HAP-1 (cell line): ENCODE data around the gene RASGRF1.
A peak's percentile ranks its signal among the peaks of the same experiment; 100 is the strongest.

Experiments
- DNase-seq, 2 experiments: peaks; one replicate each; pipeline ENCODE4 v3.0.0-alpha.2; 2016 to 2020; ENCODE audit warnings: low spot score in 2 of 2
- H3K27me3 ChIP-seq: fragments of 250-450 bp; sonication (Bioruptor Pico); 2 replicates; pipeline ENCODE4 v1.5.1; 2020; ENCODE audit warnings: low read depth, mild to moderate bottlenecking, moderate library complexity
- H3K36me3 ChIP-seq: fragments of 250-450 bp; sonication (Bioruptor Pico); replicated peaks from 2 replicates; pipeline ENCODE4 v1.5.1; 2020; ENCODE audit warnings: mild to moderate bottlenecking
- H3K4me1 ChIP-seq: fragments of 250-450 bp; sonication (Bioruptor Pico); 2 replicates; pipeline ENCODE4 v1.5.1; 2020; ENCODE audit warnings: mild to moderate bottlenecking
- H3K4me3 ChIP-seq: fragments of 250-450 bp; sonication (Bioruptor Pico); 2 replicates; pipeline ENCODE4 v1.5.1; 2020; ENCODE audit warnings: mild to moderate bottlenecking, moderate library complexity
- H3K9me3 ChIP-seq: fragments of 250-450 bp; sonication (Bioruptor Pico); 2 replicates; pipeline ENCODE4 v1.5.1; 2020; ENCODE audit warnings: mild to moderate bottlenecking, moderate library complexity
- in situ Hi-C: fragments of 300-500 bp; cut with MboI; formaldehyde crosslinking; loops from 3 replicates; pipeline ENCODE4 v1.14.3; 2020; ENCODE audit warnings: low sequenced_read_pairs, inconsistent platforms, mixed read lengths

RASGRF1 gene

GRCh38 chr15:79051941-79052731 is 38.4 kb downstream of the RASGRF1 start:
- no peaks in the 10 kb centered on the region; the same call in 1 of the 2 replicates for H3K9me3 ChIP-seq
- H3K4me3 ChIP-seq = no peak overlapping the region
- no peaks in the 10 kb centered on the region for H3K4me1 ChIP-seq
- in situ Hi-C loops = no loop called here
- DNase-seq = no peak
- H3K36me3 ChIP-seq = no peaks in the 10 kb centered on the region
- H3K27me3 ChIP-seq = peaks cover 4% of the 10 kb centered on the region; the same call in 1 of the 2 replicates

- H3K27me3 ChIP-seq = peaks cover 4% of the 10 kb centered on the region; the same call in 1 of the 2 replicates
- no peak overlapping the region for H3K4me3 ChIP-seq
- no peaks in the 10 kb centered on the region for H3K4me1 ChIP-seq
- in situ Hi-C loops = no loop called here
- H3K36me3 ChIP-seq = no peaks in the 10 kb centered on the region
- no peaks in the 10 kb centered on the region; the same call in 1 of the 2 replicates for H3K9me3 ChIP-seq
- DNase-seq = peak; percentile 47 to 59
These were observed 39.6 kb downstream of the RASGRF1 start for GRCh38 chr15:79051029-79051428.

GRCh38 chr15:79050341-79050740 is 40.2 kb downstream of the RASGRF1 start:
- Histone ChIP-seq H3K9me3 (no peaks in the 10 kb centered on the region; the same call in 1 of the 2 replicates), H3K27me3 (peaks cover 4% of the 10 kb centered on the region; the same call in 1 of the 2 replicates), H3K4me3 (no peak overlapping the region), H3K4me1 (no peaks in the 10 kb centered on the region), H3K36me3 (no peaks in the 10 kb centered on the region)
- no peak for DNase-seq
- in situ Hi-C loops = no loop called here

GRCh38 chr15:79049416-79049815 is 41.2 kb downstream of the RASGRF1 start:
- Histone ChIP-seq H3K36me3 (no peaks in the 10 kb centered on the region), H3K27me3 (peaks cover 4% of the 10 kb centered on the region; the same call in 1 of the 2 replicates), H3K9me3 (no peaks in the 10 kb centered on the region), H3K4me3 (no peak overlapping the region), H3K4me1 (no peaks in the 10 kb centered on the region)
- DNase-seq = no peak
- in situ Hi-C loops = no loop called here

- no peaks in the 10 kb centered on the region for H3K4me1 ChIP-seq
These were observed 42.7 kb downstream of the RASGRF1 start for GRCh38 chr15:79047676-79048439.

GRCh38 chr15:79046691-79047404 is 43.7 kb downstream of the RASGRF1 start:
- Histone ChIP-seq H3K27me3 (no peaks in the 10 kb centered on the region; the same call in 1 of the 2 replicates), H3K9me3 (peaks cover 3% of the 10 kb centered on the region; the same call in 1 of the 2 replicates), H3K4me1 (no peaks in the 10 kb centered on the region), H3K4me3 (no peak overlapping the region), H3K36me3 (no peaks in the 10 kb centered on the region)
- in situ Hi-C loops = no loop called here
- DNase-seq = no peak

More at GRCh38 chr15:79047676-79048439, 42.7 kb downstream of the RASGRF1 start:
- no peak for DNase-seq
- Histone ChIP-seq H3K36me3 (no peaks in the 10 kb centered on the region), H3K27me3 (no peaks in the 10 kb centered on the region; the same call in 1 of the 2 replicates), H3K4me3 (no peak overlapping the region), H3K9me3 (no peaks in the 10 kb centered on the region; the same call in 1 of the 2 replicates)
- in situ Hi-C loops = no loop called here

GRCh38 chr15:79045041-79045440 is 45.5 kb downstream of the RASGRF1 start:
- H3K36me3 ChIP-seq = no peaks in the 10 kb centered on the region
- no peaks in the 10 kb centered on the region for H3K4me1 ChIP-seq
- no peaks in the 10 kb centered on the region; the same call in 1 of the 2 replicates for H3K27me3 ChIP-seq
- peaks cover 3% of the 10 kb centered on the region; the same call in 1 of the 2 replicates for H3K9me3 ChIP-seq
- in situ Hi-C loops = no loop called here
- DNase-seq = no peak
- H3K4me3 ChIP-seq = no peak overlapping the region

GRCh38 chr15:79042213-79042928 is 48.2 kb downstream of the RASGRF1 start:
- no peak for DNase-seq
- Histone ChIP-seq H3K36me3 (no peaks in the 10 kb centered on the region), H3K4me1 (no peaks in the 10 kb centered on the region), H3K27me3 (no peaks in the 10 kb centered on the region; the same call in 1 of the 2 replicates), H3K9me3 (peaks cover 3% of the 10 kb centered on the region; the same call in 1 of the 2 replicates), H3K4me3 (no peak overlapping the region)
- in situ Hi-C loops = no loop called here

GRCh38 chr15:79041601-79042168 is 48.9 kb downstream of the RASGRF1 start:
- peaks cover 2% of the 10 kb centered on the region for H3K27me3 ChIP-seq
- H3K4me3 ChIP-seq = no peak overlapping the region
- DNase-seq = no peak
- no peaks in the 10 kb centered on the region for H3K36me3 ChIP-seq
- in situ Hi-C loops = no loop called here
- no peaks in the 10 kb centered on the region for H3K4me1 ChIP-seq
- peaks cover 3% of the 10 kb centered on the region; the same call in 1 of the 2 replicates for H3K9me3 ChIP-seq

- 0 out of 2 replicates have a peak, but pooled peaks cover 3% of the 10 kb centered on the region for H3K9me3 ChIP-seq
- DNase-seq = no peak
- H3K4me1 ChIP-seq = no peaks in the 10 kb centered on the region
- no peak overlapping the region for H3K4me3 ChIP-seq
- peaks cover 22% of the 10 kb centered on the region for H3K27me3 ChIP-seq
- no peaks in the 10 kb centered on the region for H3K36me3 ChIP-seq
- in situ Hi-C loops = no loop called here
These were observed 52.7 kb downstream of the RASGRF1 start for GRCh38 chr15:79037848-79038247.

GRCh38 chr15:79036323-79036722 is 54.3 kb downstream of the RASGRF1 start:
- Histone ChIP-seq H3K27me3 (peaks cover 22% of the 10 kb centered on the region), H3K36me3 (no peaks in the 10 kb centered on the region), H3K4me1 (no peaks in the 10 kb centered on the region), H3K9me3 (no peaks in the 10 kb centered on the region), H3K4me3 (no peak overlapping the region)
- in situ Hi-C loops = no loop called here
- DNase-seq = no peak

- Histone ChIP-seq H3K4me1 (no peaks in the 10 kb centered on the region), H3K36me3 (no peaks in the 10 kb centered on the region), H3K27me3 (peaks cover 22% of the 10 kb centered on the region), H3K9me3 (no peaks in the 10 kb centered on the region), H3K4me3 (no peak overlapping the region)
- in situ Hi-C loops = no loop called here
- no peak for DNase-seq
These were observed 54.8 kb downstream of the RASGRF1 start for GRCh38 chr15:79035814-79036213.
